ENCODE measurements around the gene LHFPL5. TPM values are rescaled to one million over a fixed set of nuclear protein-coding genes. Genes with fewer than 3 reads are reported as not detected.

Gene LHFPL5
- total and polyA plus RNA-seq, 2 of the 13 experiments (the other 11 are each of a cell fraction or from before 2014, with no cell fraction given) = 0.03 TPM; not detected in 1

DNA sequence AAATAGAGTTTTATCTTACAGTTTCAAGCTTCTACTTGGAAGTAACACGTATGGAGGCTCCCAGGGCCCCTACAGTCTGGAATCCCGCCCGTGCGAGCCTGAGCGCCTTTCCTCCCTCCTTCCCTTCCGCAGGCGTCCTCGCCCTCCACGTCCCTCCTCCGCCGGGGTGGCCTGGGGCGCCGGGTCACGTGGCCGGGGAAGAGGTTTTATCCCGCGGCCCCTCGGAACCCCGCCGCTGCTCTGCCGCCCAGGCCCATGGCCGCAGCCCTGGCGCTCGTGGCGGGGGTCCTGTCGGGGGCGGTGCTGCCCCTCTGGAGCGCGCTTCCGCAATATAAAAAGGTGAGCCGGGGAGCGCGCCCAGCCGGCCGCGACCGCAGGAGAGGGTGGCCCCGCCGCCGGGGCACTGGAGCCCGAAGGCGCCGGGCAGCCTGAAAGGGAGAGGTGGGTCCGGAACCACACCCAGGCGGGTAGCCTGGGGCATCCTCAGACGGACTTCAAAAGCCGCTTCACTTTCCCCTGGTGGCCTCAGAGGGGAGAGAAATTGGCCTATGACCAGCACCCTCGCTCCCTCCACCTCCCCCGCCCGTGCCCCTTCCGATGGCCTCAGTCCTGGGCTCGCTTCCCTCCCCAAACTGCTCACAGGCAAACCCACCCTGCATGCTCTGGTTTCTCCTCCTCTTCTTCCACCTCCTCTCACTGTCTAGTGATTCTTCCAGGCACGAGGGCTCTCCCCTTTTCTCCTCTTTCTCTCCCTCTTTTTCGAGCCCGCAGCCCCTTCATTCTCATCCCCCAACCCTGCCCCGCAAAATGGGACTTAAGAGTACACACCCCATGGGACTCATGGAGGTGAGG is 28.6 kb upstream of the LHFPL5 start, which contains the start of gene CLPSL2 (continued):
- TF ChIP-seq AKAP8 (CRISPR knock-in tag; IDR thresholded peaks at IDR 0.05) (no peak), HMGXB4 (CRISPR knock-in tag; IDR thresholded peaks at IDR 0.05; ENCODE audit: borderline replicate concordance in 1 of 2, low read depth in 1 of 2) (no peak), ZNF652 (CRISPR knock-in tag; IDR thresholded peaks at IDR 0.05; ENCODE audit: borderline replicate concordance, low read depth) (no peak), RAD21 (CRISPR knock-in tag; IDR thresholded peaks at IDR 0.05) (no peak), MXI1 (IDR thresholded peaks at IDR 0.05; ENCODE audit: borderline replicate concordance, low read depth, low read length) (no peak), ISL2 (CRISPR knock-in tag; IDR thresholded peaks at IDR 0.05) (no peak), ARID3A (IDR thresholded peaks at IDR 0.05; ENCODE audit: low read depth, low read length) (no peak), REXO4 (CRISPR knock-in tag; IDR thresholded peaks at IDR 0.05; ENCODE audit: borderline replicate concordance) (no peak), PHB2 (IDR thresholded peaks at IDR 0.05; ENCODE audit: partially characterized antibody) (no peak), ZFX (CRISPR knock-in tag; IDR thresholded peaks at IDR 0.05; ENCODE audit: low read depth) (no peak), TCF7 (IDR thresholded peaks at IDR 0.05; ENCODE audit: low read depth) (no peak), EEA1 (CRISPR knock-in tag; IDR thresholded peaks at IDR 0.05; ENCODE audit: borderline replicate concordance) (no peak), ARHGAP35 (CRISPR knock-in tag; IDR thresholded peaks at IDR 0.05; ENCODE audit: borderline replicate concordance) (no peak), ZNF816 (CRISPR knock-in tag; IDR thresholded peaks at IDR 0.05; ENCODE audit: borderline replicate concordance) (no peak), MAF1 (CRISPR knock-in tag; IDR thresholded peaks at IDR 0.05; ENCODE audit: borderline replicate concordance) (no peak), PLRG1 (conservative IDR thresholded peaks at IDR 0.05) (no peak), CCAR2 (optimal IDR thresholded peaks at IDR 0.05; ENCODE audit: low read depth, low read length) (no peak)
- TF ChIP-seq, protein P1, sequence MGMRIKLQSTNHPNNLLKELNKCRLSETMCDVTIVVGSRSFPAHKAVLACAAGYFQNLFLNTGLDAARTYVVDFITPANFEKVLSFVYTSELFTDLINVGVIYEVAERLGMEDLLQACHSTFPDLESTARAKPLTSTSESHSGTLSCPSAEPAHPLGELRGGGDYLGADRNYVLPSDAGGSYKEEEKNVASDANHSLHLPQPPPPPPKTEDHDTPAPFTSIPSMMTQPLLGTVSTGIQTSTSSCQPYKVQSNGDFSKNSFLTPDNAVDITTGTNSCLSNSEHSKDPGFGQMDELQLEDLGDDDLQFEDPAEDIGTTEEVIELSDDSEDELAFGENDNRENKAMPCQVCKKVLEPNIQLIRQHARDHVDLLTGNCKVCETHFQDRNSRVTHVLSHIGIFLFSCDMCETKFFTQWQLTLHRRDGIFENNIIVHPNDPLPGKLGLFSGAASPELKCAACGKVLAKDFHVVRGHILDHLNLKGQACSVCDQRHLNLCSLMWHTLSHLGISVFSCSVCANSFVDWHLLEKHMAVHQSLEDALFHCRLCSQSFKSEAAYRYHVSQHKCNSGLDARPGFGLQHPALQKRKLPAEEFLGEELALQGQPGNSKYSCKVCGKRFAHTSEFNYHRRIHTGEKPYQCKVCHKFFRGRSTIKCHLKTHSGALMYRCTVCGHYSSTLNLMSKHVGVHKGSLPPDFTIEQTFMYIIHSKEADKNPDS (CRISPR knock-in tag; IDR thresholded peaks at IDR 0.05) = no peak
- TF ChIP-seq, protein P2, sequence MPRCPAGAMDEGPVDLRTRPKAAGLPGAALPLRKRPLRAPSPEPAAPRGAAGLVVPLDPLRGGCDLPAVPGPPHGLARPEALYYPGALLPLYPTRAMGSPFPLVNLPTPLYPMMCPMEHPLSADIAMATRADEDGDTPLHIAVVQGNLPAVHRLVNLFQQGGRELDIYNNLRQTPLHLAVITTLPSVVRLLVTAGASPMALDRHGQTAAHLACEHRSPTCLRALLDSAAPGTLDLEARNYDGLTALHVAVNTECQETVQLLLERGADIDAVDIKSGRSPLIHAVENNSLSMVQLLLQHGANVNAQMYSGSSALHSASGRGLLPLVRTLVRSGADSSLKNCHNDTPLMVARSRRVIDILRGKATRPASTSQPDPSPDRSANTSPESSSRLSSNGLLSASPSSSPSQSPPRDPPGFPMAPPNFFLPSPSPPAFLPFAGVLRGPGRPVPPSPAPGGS (CRISPR knock-in tag; IDR thresholded peaks at IDR 0.05) = peak; percentile 59; the same call in 1 of the 2 replicates
- TF ChIP-seq, protein P3, sequence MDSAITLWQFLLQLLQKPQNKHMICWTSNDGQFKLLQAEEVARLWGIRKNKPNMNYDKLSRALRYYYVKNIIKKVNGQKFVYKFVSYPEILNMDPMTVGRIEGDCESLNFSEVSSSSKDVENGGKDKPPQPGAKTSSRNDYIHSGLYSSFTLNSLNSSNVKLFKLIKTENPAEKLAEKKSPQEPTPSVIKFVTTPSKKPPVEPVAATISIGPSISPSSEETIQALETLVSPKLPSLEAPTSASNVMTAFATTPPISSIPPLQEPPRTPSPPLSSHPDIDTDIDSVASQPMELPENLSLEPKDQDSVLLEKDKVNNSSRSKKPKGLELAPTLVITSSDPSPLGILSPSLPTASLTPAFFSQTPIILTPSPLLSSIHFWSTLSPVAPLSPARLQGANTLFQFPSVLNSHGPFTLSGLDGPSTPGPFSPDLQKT (CRISPR knock-in tag; IDR thresholded peaks at IDR 0.05; ENCODE audit: borderline replicate concordance) = no peak
